ENCODE results near the gene SPINK9. TPM values are rescaled to one million over a fixed set of nuclear protein-coding genes. Genes with fewer than 3 reads are reported as not detected.

The SPINK9 gene
- total RNA-seq, 1 experiment from 2014 or later = not detected

- Mint-ChIP-seq H3K4me1 (peaks cover 29% of the 10 kb centered on the region), H3K27me3 (ENCODE audit: low read depth) (no peaks in the 10 kb centered on the region), H3K4me3 (peak overlapping the region; percentile 96), H3K36me3 (peaks cover 5% of the 10 kb centered on the region; the same call in 1 of the 2 replicates), H3K27ac (no peak overlapping the region), H3K9me3 (no peaks in the 10 kb centered on the region)
- POLR2A ChIA-PET = no interaction called here
- TF ChIP-seq IRF2 (CRISPR knock-in tag; IDR thresholded peaks at IDR 0.05; ENCODE audit: borderline replicate concordance, low read depth) (no peak), ZNF232 (CRISPR knock-in tag; IDR thresholded peaks at IDR 0.05) (no peak), CDX4 (CRISPR knock-in tag; IDR thresholded peaks at IDR 0.05; ENCODE audit: borderline replicate concordance) (no peak)
- DNase-seq (ENCODE audit: low spot score) = no peak
- no peak for ATAC-seq
- CTCF ChIA-PET = interaction anchor here (1.1 to 1.6 kb wide), 2 partner anchors 14 to 346 kb away, joined by 3 to 8 read pairs; no protein-coding TSS in a partner anchor
These were observed 49.7 kb downstream of the SPINK9 start for GRCh38 chr5:148385094-148385493.

- Mint-ChIP-seq H3K27me3 (ENCODE audit: low read depth) (no peaks in the 10 kb centered on the region), H3K4me3 (no peak overlapping the region), H3K9me3 (no peaks in the 10 kb centered on the region), H3K27ac (no peak overlapping the region), H3K36me3 (peaks cover 5% of the 10 kb centered on the region; the same call in 1 of the 2 replicates), H3K4me1 (peaks cover 31% of the 10 kb centered on the region)
- TF ChIP-seq IRF1 (CRISPR knock-in tag; IDR thresholded peaks at IDR 0.05) = no peak
- TF ChIP-seq ZBTB43 (CRISPR knock-in tag; IDR thresholded peaks at IDR 0.05) = no peak
- no peak for TF ChIP-seq NR1H2 (CRISPR knock-in tag; IDR thresholded peaks at IDR 0.05)
- TF ChIP-seq NR3C1 (CRISPR knock-in tag; conservative IDR thresholded peaks at IDR 0.05; ENCODE audit: low read depth) = no peak
- no peak for TF ChIP-seq ZNF138 (CRISPR knock-in tag; conservative IDR thresholded peaks at IDR 0.05)
- no peak for TF ChIP-seq ESRRA (CRISPR knock-in tag; IDR thresholded peaks at IDR 0.05; ENCODE audit: borderline replicate concordance)
- TF ChIP-seq ZNF281 (CRISPR knock-in tag; IDR thresholded peaks at IDR 0.05) = no peak
- TF ChIP-seq E2F5 (CRISPR knock-in tag; IDR thresholded peaks at IDR 0.05) = no peak
- no peak for TF ChIP-seq ATF1 (CRISPR knock-in tag; IDR thresholded peaks at IDR 0.05)
- no peak for TF ChIP-seq MAX (CRISPR knock-in tag; IDR thresholded peaks at IDR 0.05)
- TF ChIP-seq IRF2 (CRISPR knock-in tag; IDR thresholded peaks at IDR 0.05; ENCODE audit: borderline replicate concordance, low read depth) = no peak
- TF ChIP-seq FOXP1 (CRISPR knock-in tag; IDR thresholded peaks at IDR 0.05; ENCODE audit: borderline replicate concordance) = no peak
- ChIA-PET CTCF (no interaction called here), POLR2A (no interaction called here)
- no peak for ATAC-seq
- DNase-seq (ENCODE audit: low spot score) = no peak
These were observed 50.7 kb downstream of the SPINK9 start for GRCh38 chr5:148386041-148386440.

GRCh38 chr5:148387325-148387724, 52.0 kb downstream of the SPINK9 start:
- Mint-ChIP-seq H3K36me3 (peaks cover 5% of the 10 kb centered on the region; the same call in 1 of the 2 replicates), H3K4me1 (peaks cover 39% of the 10 kb centered on the region), H3K9me3 (no peaks in the 10 kb centered on the region), H3K27me3 (ENCODE audit: low read depth) (no peaks in the 10 kb centered on the region), H3K4me3 (no peak overlapping the region), H3K27ac (no peak overlapping the region)
- POLR2A ChIA-PET = interaction anchor here (0.6 kb wide), 1 partner anchor 10 kb away, joined by 3 read pairs; no protein-coding TSS in a partner anchor
- CTCF ChIA-PET = interaction anchor here (0.6 kb wide), 1 partner anchor 201 kb away, joined by 3 read pairs; no protein-coding TSS in a partner anchor
- DNase-seq (ENCODE audit: low spot score) = no peak
- no peak for ATAC-seq
- TF ChIP-seq AFF4 (CRISPR knock-in tag; IDR thresholded peaks at IDR 0.05; ENCODE audit: borderline replicate concordance) (no peak), ARID4B (CRISPR knock-in tag; IDR thresholded peaks at IDR 0.05; ENCODE audit: borderline replicate concordance) (no peak)
